ENCODE results near the gene STRAP. TPM values are rescaled to one million over a fixed set of nuclear protein-coding genes. Genes with fewer than 3 reads are reported as not detected.

The STRAP gene
- total RNA-seq, 2 donors from 2014 or later, result 24.1 to 28.5 TPM

GRCh38 chr12:15897433-15897832 lies 15.2 kb downstream of the STRAP start:
- TF ChIP-seq POLR2A (IDR thresholded peaks at IDR 0.05), result no peak
- TF ChIP-seq CTCF (IDR thresholded peaks at IDR 0.05), result no peak
- Histone ChIP-seq H3K27ac (no peak overlapping the region), H3K27me3 (no peaks in the 10 kb centered on the region), H3K9me3 (no peaks in the 10 kb centered on the region), H3K36me3 (replicated peaks in 1 of 2; ENCODE audit: insufficient read depth in 1 of 2, low read depth in 2 of 2) (peaks cover 4 to 27% of the 10 kb centered on the region in 2 donors), H3K4me1 (no peaks in the 10 kb centered on the region), H3K4me3 (no peak overlapping the region)
- intact Hi-C loops (cut with DNase I), result no loop called here
- no peak for ATAC-seq
- whole genome bisulfite sequencing, 2 donors, result 73 to 75% methylated on average over 2 of the region's 2 CpGs
- no peak for DNase-seq

- TF ChIP-seq CTCF (IDR thresholded peaks at IDR 0.05) (peak; percentile 6 to 59 (median 56)), POLR2A (IDR thresholded peaks at IDR 0.05) (no peak)
- Histone ChIP-seq H3K27ac (no peak overlapping the region), H3K27me3 (no peaks in the 10 kb centered on the region), H3K4me3 (no peak overlapping the region), H3K36me3 (replicated peaks in 1 of 2; ENCODE audit: insufficient read depth in 1 of 2, low read depth in 2 of 2) (peaks cover 4 to 30% of the 10 kb centered on the region in 2 donors), H3K9me3 (no peaks in the 10 kb centered on the region), H3K4me1 (no peaks in the 10 kb centered on the region)
- no peak for DNase-seq
- no peak for ATAC-seq
- intact Hi-C loops (cut with DNase I), result no loop called here
Measured at GRCh38 chr12:15899282-15899870, 17.2 kb downstream of the STRAP start.

DNA sequence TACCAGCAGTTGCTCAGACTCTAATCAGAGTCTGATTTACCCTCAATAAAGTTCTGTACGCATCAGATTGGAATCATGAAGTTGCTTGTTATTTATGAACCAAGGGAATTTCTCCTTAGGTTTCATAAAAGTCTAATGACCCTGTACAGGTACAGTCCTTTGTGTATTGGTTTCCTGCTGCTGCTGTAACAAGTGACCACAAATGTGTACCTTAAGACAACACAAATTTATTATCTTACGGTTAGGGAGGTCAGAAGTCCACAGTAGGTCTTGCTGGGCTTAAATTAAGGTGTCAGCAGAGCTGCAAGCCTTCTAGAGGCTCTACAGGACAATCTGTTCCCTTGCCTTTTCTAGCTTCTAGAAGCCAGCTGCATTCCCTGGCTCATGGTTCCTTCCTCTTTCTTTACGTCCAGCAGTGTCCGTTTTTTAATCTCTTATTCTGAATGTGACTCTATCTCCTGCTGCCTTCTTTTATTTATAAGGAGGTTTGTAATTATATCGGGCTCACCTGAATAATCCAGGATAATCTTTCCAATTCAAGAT lies 22.3 kb downstream of the STRAP start:
- DNase-seq, result no peak
- TF ChIP-seq POLR2A (IDR thresholded peaks at IDR 0.05) (no peak), CTCF (IDR thresholded peaks at IDR 0.05) (no peak)
- Histone ChIP-seq H3K27ac (no peak overlapping the region), H3K27me3 (no peaks in the 10 kb centered on the region), H3K9me3 (no peaks in the 10 kb centered on the region), H3K4me3 (no peak overlapping the region), H3K36me3 (replicated peaks in 1 of 2; ENCODE audit: insufficient read depth in 1 of 2, low read depth in 2 of 2) (peaks cover 4 to 20% of the 10 kb centered on the region in 2 donors), H3K4me1 (no peaks in the 10 kb centered on the region)
- no peak for ATAC-seq
- intact Hi-C loops (cut with DNase I), result no loop called here
- WGBS, 2 donors, result 81 to 83% methylated on average over 5 of the region's 5 CpGs

GRCh38 chr12:15910468-15910863 lies 28.3 kb downstream of the STRAP start:
- ATAC-seq, result no peak
- Histone ChIP-seq H3K36me3 (replicated peaks in 1 of 2; ENCODE audit: insufficient read depth in 1 of 2, low read depth in 2 of 2) (no peaks in the 10 kb centered on the region), H3K9me3 (no peaks in the 10 kb centered on the region), H3K27me3 (no peaks in the 10 kb centered on the region), H3K27ac (peak overlapping the region in 3 of 4 donors; percentile 88 to 96 (median 90)), H3K4me1 (peaks cover 6% of the 10 kb centered on the region), H3K4me3 (no peak overlapping the region)
- no peak for TF ChIP-seq POLR2A (IDR thresholded peaks at IDR 0.05)
- TF ChIP-seq CTCF (IDR thresholded peaks at IDR 0.05), result no peak
- no peak for DNase-seq
- intact Hi-C loops (cut with DNase I), result no loop called here
- WGBS, 2 donors, result 28 to 30% methylated on average over 5 of the region's 5 CpGs

All from body of pancreas (tissue), 4 donors.